ENCODE data around the gene SCMH1. TPM values are rescaled to one million over a fixed set of nuclear protein-coding genes. Genes with fewer than 3 reads are reported as not detected.

The SCMH1 gene
- total and polyA plus RNA-seq, 4 donors, result 6.6 to 12.8 (median 10.5) TPM

DNA sequence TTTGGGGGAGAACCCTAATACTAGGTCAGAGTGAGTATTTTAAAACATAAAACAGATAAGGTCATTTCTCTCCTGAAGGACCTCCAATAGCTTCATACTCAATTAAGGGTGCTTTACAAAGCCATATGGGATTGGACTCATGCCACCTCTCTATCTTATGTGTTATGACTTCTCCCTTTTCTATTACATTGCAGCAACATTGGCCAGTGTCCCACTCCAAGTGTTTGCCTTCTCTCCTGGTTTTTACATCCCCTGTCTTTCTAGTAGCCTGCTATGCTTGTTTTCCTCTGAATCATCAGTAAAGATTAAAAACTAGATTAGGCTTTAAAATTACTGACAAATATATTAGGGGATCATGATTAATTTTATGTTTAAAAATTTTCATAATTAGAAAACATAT is 66.6 kb downstream of the SCMH1 start:
- H3K9ac ChIP-seq (ENCODE audit: low read depth in 1 of 2, low read length in 2 of 2), result no peak overlapping the region
- no peaks in the 10 kb centered on the region for H3K9me3 ChIP-seq (ENCODE audit: control insufficient read depth in 4 of 4, low read length in 3 of 4)
- H3K27me3 ChIP-seq (ENCODE audit: control insufficient read depth in 4 of 4, insufficient read depth in 4 of 4, low read length in 3 of 4), result no peaks in the 10 kb centered on the region
- no peak for DNase-seq (ENCODE audit: low spot score)
- H3K4me1 ChIP-seq (ENCODE audit: control insufficient read depth in 4 of 4, insufficient read depth in 4 of 4, low read length in 3 of 4), result peaks cover 0 to 5% (median 2%) of the 10 kb centered on the region in 4 donors
- H3K36me3 ChIP-seq (ENCODE audit: control insufficient read depth in 4 of 4, insufficient read depth in 3 of 4, low read depth in 1 of 4, low read length in 3 of 4), result no peaks in the 10 kb centered on the region
- no peak for TF ChIP-seq SP1 (IDR thresholded peaks at IDR 0.05)
- no peak for TF ChIP-seq FOXA2 (IDR thresholded peaks at IDR 0.05)
- TF ChIP-seq FOXA1 (IDR thresholded peaks at IDR 0.05), result no peak
- no peak for TF ChIP-seq MAX (IDR thresholded peaks at IDR 0.05)
- no peak for TF ChIP-seq GABPA (IDR thresholded peaks at IDR 0.05 in 1 of 2, conservative IDR thresholded peaks at IDR 0.05 in 1 of 2)
- no peak for TF ChIP-seq REST (IDR thresholded peaks at IDR 0.05)
- TF ChIP-seq HNF4A (conservative IDR thresholded peaks at IDR 0.05), result no peak
- no peak for TF ChIP-seq ZBTB33 (IDR thresholded peaks at IDR 0.05)
- TF ChIP-seq HNF4G (IDR thresholded peaks at IDR 0.05), result no peak
- no peak overlapping the region for H3K27ac ChIP-seq (ENCODE audit: low read depth in 1 of 2, low read length in 2 of 2)
- H3K4me3 ChIP-seq (ENCODE audit: low read depth in 1 of 3, low read length in 3 of 3), result no peak overlapping the region

DNA sequence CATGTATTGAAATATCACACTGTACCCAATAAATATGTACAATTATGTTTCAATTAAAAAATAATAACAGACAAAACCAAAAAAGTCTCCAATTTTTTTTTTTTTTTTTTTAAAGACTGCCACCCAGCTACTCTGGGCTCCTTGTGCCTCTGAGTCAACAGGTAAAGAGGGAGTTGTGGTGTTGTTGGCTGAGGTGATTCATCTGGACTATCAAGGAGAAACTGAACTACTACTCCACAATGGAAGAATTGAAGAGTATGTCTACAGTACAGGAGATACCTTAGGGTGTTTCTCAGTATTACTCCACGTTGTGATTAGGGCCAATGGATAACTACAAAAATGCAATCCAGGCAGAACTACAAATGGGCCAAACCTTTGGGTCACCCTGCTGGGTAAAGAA is 67.9 kb downstream of the SCMH1 start:
- no peaks in the 10 kb centered on the region for H3K36me3 ChIP-seq (ENCODE audit: control insufficient read depth in 4 of 4, insufficient read depth in 3 of 4, low read depth in 1 of 4, low read length in 3 of 4)
- peaks cover 7 to 16% (median 12%) of the 10 kb centered on the region in 4 donors for H3K4me1 ChIP-seq (ENCODE audit: control insufficient read depth in 4 of 4, insufficient read depth in 4 of 4, low read length in 3 of 4)
- DNase-seq (ENCODE audit: low spot score), result no peak
- H3K9me3 ChIP-seq (ENCODE audit: control insufficient read depth in 4 of 4, low read length in 3 of 4), result no peaks in the 10 kb centered on the region
- no peaks in the 10 kb centered on the region for H3K27me3 ChIP-seq (ENCODE audit: control insufficient read depth in 4 of 4, insufficient read depth in 4 of 4, low read length in 3 of 4)
- WGBS, result 86% methylated on average over 1 of the region's 1 CpG
- no peak for TF ChIP-seq YY1 (IDR thresholded peaks at IDR 0.05)
- TF ChIP-seq REST (IDR thresholded peaks at IDR 0.05), result no peak
- no peak for TF ChIP-seq EGR1 (IDR thresholded peaks at IDR 0.05; ENCODE audit: low read depth in 2 of 2)
- TF ChIP-seq ATF3 (IDR thresholded peaks at IDR 0.05), result no peak
- TF ChIP-seq JUND (IDR thresholded peaks at IDR 0.05), result no peak
- no peak for TF ChIP-seq HNF4A (conservative IDR thresholded peaks at IDR 0.05)
- TF ChIP-seq ZBTB33 (IDR thresholded peaks at IDR 0.05), result no peak
- no peak for TF ChIP-seq FOXA2 (IDR thresholded peaks at IDR 0.05)
- TF ChIP-seq HNF4G (IDR thresholded peaks at IDR 0.05), result no peak
- TF ChIP-seq FOXA1 (IDR thresholded peaks at IDR 0.05), result no peak
- no peak for TF ChIP-seq SP1 (IDR thresholded peaks at IDR 0.05)
- no peak for TF ChIP-seq TAF1 (conservative IDR thresholded peaks at IDR 0.05)
- no peak overlapping the region for H3K27ac ChIP-seq (ENCODE audit: low read depth in 1 of 2, low read length in 2 of 2)
- no peak overlapping the region for H3K9ac ChIP-seq (ENCODE audit: low read depth in 1 of 2, low read length in 2 of 2)
- H3K4me3 ChIP-seq (ENCODE audit: low read depth in 1 of 3, low read length in 3 of 3), result no peak overlapping the region
